GM23338 (cell line): ENCODE data around the gene PTGIS.

Source experiments
- CREB1 ChIP-seq: fragments of 250-450 bp; sonication (Bioruptor Pico); IDR thresholded peaks from 2 replicates; pipeline ENCODE4 v1.5.0; 2020; ENCODE audit warnings: low read depth, mild to moderate bottlenecking, moderate library complexity
- EZH2 ChIP-seq: fragments of 200-600 bp; sonication (generic); IDR thresholded peaks from one replicate; pipeline ENCODE4 v1.8.0; 2017; ENCODE audit warnings: antibody characterized with exemption, mild to moderate bottlenecking, low read depth; ENCODE audit not compliant: unreplicated experiment
- EZH2phosphoT487 ChIP-seq: fragments of 200-600 bp; sonication (generic); IDR thresholded peaks from one replicate; pipeline ENCODE4 v1.8.1; 2018; ENCODE audit warnings: antibody characterized with exemption; ENCODE audit not compliant: unreplicated experiment
- JUNB ChIP-seq: IDR thresholded peaks from one replicate; pipeline ENCODE4 v1.6.1; 2016; ENCODE audit warnings: antibody characterized with exemption; ENCODE audit not compliant: unreplicated experiment
- NANOG ChIP-seq: IDR thresholded peaks from 2 replicates; pipeline ENCODE4 v1.6.1; 2016; ENCODE audit warnings: antibody characterized with exemption, borderline replicate concordance
- POLR2AphosphoS5 ChIP-seq: IDR thresholded peaks from 2 replicates; pipeline ENCODE4 v1.6.1; 2016; ENCODE audit warnings: antibody characterized with exemption, low read depth
- STAT1 ChIP-seq: IDR thresholded peaks from one replicate; pipeline ENCODE4 v1.6.1; 2016; ENCODE audit warnings: antibody characterized with exemption; ENCODE audit not compliant: unreplicated experiment
- TF ChIP-seq, protein P1 (sequence below), 2 experiments: fragments of 200-600 bp in 1 of 2; sonication (generic) in 1 of 2; conservative IDR thresholded peaks; 2 replicates each; pipeline versions ENCODE4 v1.5.1 to v1.6.1; 2016 to 2017; ENCODE audit warnings: antibody characterized with exemption in 2 of 2, low read depth in 2 of 2, mild to moderate bottlenecking in 2 of 2, moderate library complexity in 1 of 2
- TF ChIP-seq, protein P2 (sequence below): IDR thresholded peaks from one replicate; pipeline ENCODE4 v1.6.1; 2018; ENCODE audit warnings: antibody characterized with exemption; ENCODE audit not compliant: unreplicated experiment
- TF ChIP-seq, protein P3 (sequence below): IDR thresholded peaks from 2 replicates; pipeline ENCODE4 v1.6.1; 2016; ENCODE audit warnings: antibody characterized with exemption

DNA sequence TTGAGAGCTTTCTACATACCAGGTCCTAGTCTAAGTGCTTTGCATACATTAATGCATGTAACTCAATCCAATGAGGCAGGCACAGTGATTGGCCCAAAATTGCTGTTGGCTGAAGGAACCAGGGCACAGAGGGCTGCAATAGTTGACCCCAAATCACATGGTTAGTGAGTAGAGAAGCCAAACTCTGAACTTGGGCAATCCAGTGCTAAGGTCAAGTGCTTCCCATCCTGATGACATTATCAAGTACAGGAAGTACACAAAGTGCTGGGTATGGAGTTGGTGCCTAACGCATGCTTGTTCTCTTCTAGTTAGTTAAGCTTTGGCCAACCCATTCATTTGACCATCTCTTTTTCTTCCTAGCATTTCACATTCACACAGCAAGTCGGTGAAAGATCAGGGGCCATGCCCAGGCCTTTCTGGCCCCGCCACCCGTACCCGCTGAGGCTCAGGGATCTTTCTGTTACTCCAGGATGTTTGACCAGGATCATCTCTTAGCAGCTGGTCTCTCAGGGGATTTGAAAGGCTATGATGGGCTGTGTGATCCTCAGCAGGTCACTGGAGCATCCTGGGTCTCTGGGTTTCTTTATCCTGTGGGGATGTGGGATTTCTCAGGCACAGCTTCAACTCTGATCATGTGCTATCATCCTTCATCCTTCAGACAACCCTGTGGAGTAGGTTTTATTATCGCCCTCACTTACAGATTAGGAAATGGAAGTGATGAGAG, 92.5 kb downstream of the PTGIS start:
- TF ChIP-seq, protein P1, sequence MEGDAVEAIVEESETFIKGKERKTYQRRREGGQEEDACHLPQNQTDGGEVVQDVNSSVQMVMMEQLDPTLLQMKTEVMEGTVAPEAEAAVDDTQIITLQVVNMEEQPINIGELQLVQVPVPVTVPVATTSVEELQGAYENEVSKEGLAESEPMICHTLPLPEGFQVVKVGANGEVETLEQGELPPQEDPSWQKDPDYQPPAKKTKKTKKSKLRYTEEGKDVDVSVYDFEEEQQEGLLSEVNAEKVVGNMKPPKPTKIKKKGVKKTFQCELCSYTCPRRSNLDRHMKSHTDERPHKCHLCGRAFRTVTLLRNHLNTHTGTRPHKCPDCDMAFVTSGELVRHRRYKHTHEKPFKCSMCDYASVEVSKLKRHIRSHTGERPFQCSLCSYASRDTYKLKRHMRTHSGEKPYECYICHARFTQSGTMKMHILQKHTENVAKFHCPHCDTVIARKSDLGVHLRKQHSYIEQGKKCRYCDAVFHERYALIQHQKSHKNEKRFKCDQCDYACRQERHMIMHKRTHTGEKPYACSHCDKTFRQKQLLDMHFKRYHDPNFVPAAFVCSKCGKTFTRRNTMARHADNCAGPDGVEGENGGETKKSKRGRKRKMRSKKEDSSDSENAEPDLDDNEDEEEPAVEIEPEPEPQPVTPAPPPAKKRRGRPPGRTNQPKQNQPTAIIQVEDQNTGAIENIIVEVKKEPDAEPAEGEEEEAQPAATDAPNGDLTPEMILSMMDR (conservative IDR thresholded peaks at IDR 0.05; ENCODE audit: low read depth in 2 of 2), result no peak
- TF ChIP-seq POLR2AphosphoS5, result no peak
- TF ChIP-seq EZH2, result no peak
- TF ChIP-seq, protein P2, sequence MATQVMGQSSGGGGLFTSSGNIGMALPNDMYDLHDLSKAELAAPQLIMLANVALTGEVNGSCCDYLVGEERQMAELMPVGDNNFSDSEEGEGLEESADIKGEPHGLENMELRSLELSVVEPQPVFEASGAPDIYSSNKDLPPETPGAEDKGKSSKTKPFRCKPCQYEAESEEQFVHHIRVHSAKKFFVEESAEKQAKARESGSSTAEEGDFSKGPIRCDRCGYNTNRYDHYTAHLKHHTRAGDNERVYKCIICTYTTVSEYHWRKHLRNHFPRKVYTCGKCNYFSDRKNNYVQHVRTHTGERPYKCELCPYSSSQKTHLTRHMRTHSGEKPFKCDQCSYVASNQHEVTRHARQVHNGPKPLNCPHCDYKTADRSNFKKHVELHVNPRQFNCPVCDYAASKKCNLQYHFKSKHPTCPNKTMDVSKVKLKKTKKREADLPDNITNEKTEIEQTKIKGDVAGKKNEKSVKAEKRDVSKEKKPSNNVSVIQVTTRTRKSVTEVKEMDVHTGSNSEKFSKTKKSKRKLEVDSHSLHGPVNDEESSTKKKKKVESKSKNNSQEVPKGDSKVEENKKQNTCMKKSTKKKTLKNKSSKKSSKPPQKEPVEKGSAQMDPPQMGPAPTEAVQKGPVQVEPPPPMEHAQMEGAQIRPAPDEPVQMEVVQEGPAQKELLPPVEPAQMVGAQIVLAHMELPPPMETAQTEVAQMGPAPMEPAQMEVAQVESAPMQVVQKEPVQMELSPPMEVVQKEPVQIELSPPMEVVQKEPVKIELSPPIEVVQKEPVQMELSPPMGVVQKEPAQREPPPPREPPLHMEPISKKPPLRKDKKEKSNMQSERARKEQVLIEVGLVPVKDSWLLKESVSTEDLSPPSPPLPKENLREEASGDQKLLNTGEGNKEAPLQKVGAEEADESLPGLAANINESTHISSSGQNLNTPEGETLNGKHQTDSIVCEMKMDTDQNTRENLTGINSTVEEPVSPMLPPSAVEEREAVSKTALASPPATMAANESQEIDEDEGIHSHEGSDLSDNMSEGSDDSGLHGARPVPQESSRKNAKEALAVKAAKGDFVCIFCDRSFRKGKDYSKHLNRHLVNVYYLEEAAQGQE, result no peak
- no peak for TF ChIP-seq EZH2phosphoT487
- TF ChIP-seq JUNB, result no peak
- no peak for TF ChIP-seq CREB1 (CRISPR knock-in tag)
- TF ChIP-seq STAT1, result no peak
- TF ChIP-seq, protein P3, sequence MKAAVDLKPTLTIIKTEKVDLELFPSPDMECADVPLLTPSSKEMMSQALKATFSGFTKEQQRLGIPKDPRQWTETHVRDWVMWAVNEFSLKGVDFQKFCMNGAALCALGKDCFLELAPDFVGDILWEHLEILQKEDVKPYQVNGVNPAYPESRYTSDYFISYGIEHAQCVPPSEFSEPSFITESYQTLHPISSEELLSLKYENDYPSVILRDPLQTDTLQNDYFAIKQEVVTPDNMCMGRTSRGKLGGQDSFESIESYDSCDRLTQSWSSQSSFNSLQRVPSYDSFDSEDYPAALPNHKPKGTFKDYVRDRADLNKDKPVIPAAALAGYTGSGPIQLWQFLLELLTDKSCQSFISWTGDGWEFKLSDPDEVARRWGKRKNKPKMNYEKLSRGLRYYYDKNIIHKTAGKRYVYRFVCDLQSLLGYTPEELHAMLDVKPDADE, result no peak
- no peak for TF ChIP-seq NANOG
